H9 (cell line): ENCODE data around the gene ARPC5. TPM values are rescaled to one million over a fixed set of nuclear protein-coding genes. Genes with fewer than 3 reads are reported as not detected.

Experiments used
- DNase-seq: peaks from one replicate; pipeline ENCODE4 v3.0.0-alpha.2; 2017
- H2AFZ ChIP-seq: one replicate; pipeline ENCODE4 v1.6.1; 2013; ENCODE audit warnings: mild to moderate bottlenecking, low read length, control low read depth, moderate library complexity
- H2AK5ac ChIP-seq: 2 replicates; pipeline ENCODE4 v1.6.1; 2013; ENCODE audit warnings: low read length, control low read depth, mixed read lengths; ENCODE audit not compliant: insufficient read length
- H2BK120ac ChIP-seq: one replicate; pipeline ENCODE4 v1.6.1; 2013; ENCODE audit warnings: low read depth, mild to moderate bottlenecking, low read length, control low read depth, inconsistent platforms; ENCODE audit not compliant: poor library complexity, severe bottlenecking
- H2BK12ac ChIP-seq: 2 replicates; pipeline ENCODE4 v1.6.1; 2013; ENCODE audit warnings: low read length, control low read depth, mixed read lengths, low read depth; ENCODE audit not compliant: insufficient read length
- H2BK15ac ChIP-seq: 2 replicates; pipeline ENCODE4 v1.6.1; 2013; ENCODE audit warnings: low read depth, low read length, control low read depth
- H2BK20ac ChIP-seq: one replicate; pipeline ENCODE4 v1.6.1; 2013; ENCODE audit warnings: low read depth, mild to moderate bottlenecking, low read length, control low read depth, inconsistent platforms; ENCODE audit not compliant: poor library complexity, severe bottlenecking
- H2BK5ac ChIP-seq: 2 replicates; pipeline ENCODE4 v1.6.1; 2013; ENCODE audit warnings: low read length, control low read depth, mixed read lengths; ENCODE audit not compliant: insufficient read length
- H3K14ac ChIP-seq: 2 replicates; pipeline ENCODE4 v1.6.1; 2013; ENCODE audit warnings: low read length, control low read depth; ENCODE audit not compliant: insufficient read depth
- H3K18ac ChIP-seq: 2 replicates; pipeline ENCODE4 v1.6.1; 2013; ENCODE audit warnings: low read depth, mild to moderate bottlenecking, mixed read lengths, low read length, control low read depth; ENCODE audit not compliant: insufficient read length
- H3K23ac ChIP-seq: 2 replicates; pipeline ENCODE4 v1.6.1; 2013; ENCODE audit warnings: low read length, control low read depth, mixed read lengths, low read depth; ENCODE audit not compliant: insufficient read length
- H3K23me2 ChIP-seq: 2 replicates; pipeline ENCODE4 v1.6.1; 2013; ENCODE audit warnings: low read depth, mild to moderate bottlenecking, mixed read lengths, low read length, control low read depth; ENCODE audit not compliant: insufficient read length, poor library complexity, severe bottlenecking
- H3K27ac ChIP-seq: 2 replicates; pipeline ENCODE4 v1.5.1; 2013; ENCODE audit warnings: low read length, control low read depth, mixed read lengths, low read depth; ENCODE audit not compliant: insufficient read length
- H3K27me3 ChIP-seq: 2 replicates; pipeline ENCODE4 v1.6.1; 2013; ENCODE audit warnings: low read length, control low read depth, inconsistent platforms; ENCODE audit not compliant: insufficient read depth
- H3K4ac ChIP-seq: 2 replicates; pipeline ENCODE4 v1.6.1; 2013; ENCODE audit warnings: low read depth, mild to moderate bottlenecking, control low read depth, inconsistent platforms, low read length, moderate library complexity
- H3K4me1 ChIP-seq: 2 replicates; pipeline ENCODE4 v1.6.1; 2013; ENCODE audit warnings: low read length, control low read depth, inconsistent platforms; ENCODE audit not compliant: insufficient read depth
- H3K4me2 ChIP-seq: 2 replicates; pipeline ENCODE4 v1.6.1; 2013; ENCODE audit warnings: low read length, control low read depth, mixed read lengths; ENCODE audit not compliant: insufficient read length, insufficient read depth
- H3K56ac ChIP-seq: 2 replicates; pipeline ENCODE4 v1.6.1; 2013; ENCODE audit warnings: low read depth, mild to moderate bottlenecking, mixed read lengths, low read length, control low read depth; ENCODE audit not compliant: insufficient read length
- H3K79me1 ChIP-seq: 2 replicates; pipeline ENCODE4 v1.6.1; 2013; ENCODE audit warnings: low read depth, mild to moderate bottlenecking, moderate library complexity, low read length, control low read depth, inconsistent platforms; ENCODE audit not compliant: insufficient read depth, poor library complexity, severe bottlenecking
- H3K79me2 ChIP-seq: 2 replicates; pipeline ENCODE4 v1.6.1; 2013; ENCODE audit warnings: low read length, control low read depth, inconsistent platforms; ENCODE audit not compliant: insufficient read depth
- H3K9ac ChIP-seq: 2 replicates; pipeline ENCODE4 v1.6.1; 2013; ENCODE audit warnings: low read length, control low read depth, mixed read lengths; ENCODE audit not compliant: insufficient read length; ENCODE audit errors: extremely low read depth
- H3K9me3 ChIP-seq: one replicate; pipeline ENCODE4 v1.6.1; 2013; ENCODE audit warnings: low read depth, low read length, inconsistent platforms; ENCODE audit not compliant: control insufficient read depth
- H3T11ph ChIP-seq: one replicate; pipeline ENCODE4 v1.6.1; 2013; ENCODE audit warnings: mild to moderate bottlenecking, low read length, control low read depth, inconsistent platforms
- H4K20me1 ChIP-seq: one replicate; pipeline ENCODE4 v1.6.1; 2013; ENCODE audit not compliant: control insufficient read depth, insufficient read length, insufficient read depth
- H4K5ac ChIP-seq: 2 replicates; pipeline ENCODE4 v1.6.1; 2013; ENCODE audit warnings: low read depth, mild to moderate bottlenecking, mixed read lengths, low read length, control low read depth; ENCODE audit not compliant: insufficient read length
- H4K8ac ChIP-seq: replicated peaks from 2 replicates; pipeline ENCODE4 v1.6.1; 2013; ENCODE audit warnings: low read length, control low read depth, mixed read lengths, low read depth; ENCODE audit not compliant: insufficient read length
- H4K91ac ChIP-seq: 2 replicates; pipeline ENCODE4 v1.6.1; 2013; ENCODE audit warnings: low read depth, mild to moderate bottlenecking, moderate library complexity, mixed read lengths, low read length, control low read depth; ENCODE audit not compliant: insufficient read length
- H3K27ac Mint-ChIP-seq, 3 experiments: 2 replicates in 2 of 3; 3 replicates in 1 of 3; pipeline ENCODE4 v1.8.0; 2020 to 2021; ENCODE audit warnings: mixed read lengths in 3 of 3, mild to moderate bottlenecking in 1 of 3, moderate library complexity in 1 of 3
- H3K27me3 Mint-ChIP-seq: 2 replicates; pipeline ENCODE4 v1.8.0; 2021; ENCODE audit warnings: low read depth, mild to moderate bottlenecking, moderate library complexity, mixed read lengths
- H3K36me3 Mint-ChIP-seq, 3 experiments: 2 replicates in 2 of 3; 3 replicates in 1 of 3; pipeline ENCODE4 v1.8.0; 2020 to 2021; ENCODE audit warnings: low read depth in 3 of 3, mixed read lengths in 3 of 3; ENCODE audit not compliant: insufficient read depth in 1 of 3
- H3K4me1 Mint-ChIP-seq, 2 experiments: 2 replicates each; pipeline ENCODE4 v1.8.0; 2020; ENCODE audit warnings: mixed read lengths in 2 of 2
- H3K4me3 Mint-ChIP-seq, 2 experiments: 2 replicates in 1 of 2; 3 replicates in 1 of 2; pipeline ENCODE4 v1.8.0; 2020 to 2021; ENCODE audit warnings: mild to moderate bottlenecking in 2 of 2, mixed read lengths in 2 of 2, moderate library complexity in 1 of 2
- H3K9me3 Mint-ChIP-seq, 2 experiments: 2 replicates in 1 of 2; 3 replicates in 1 of 2; pipeline ENCODE4 v1.8.0; 2020; ENCODE audit warnings: mild to moderate bottlenecking in 2 of 2, mixed read lengths in 2 of 2, moderate library complexity in 1 of 2
- CTCF ChIP-seq: fragments of 200-600 bp; sonication (generic); conservative IDR thresholded peaks from 3 replicates; pipeline ENCODE4 v1.8.0; 2021; ENCODE audit warnings: antibody characterized with exemption, mild to moderate bottlenecking
- WGBS: extraction: QIAGEN DNeasy Blood & Tissue Kit; methylation state at CpG from one replicate; pipeline ENCODE4 v1.1.7; 2013; ENCODE audit warnings: missing lambda C conversion rate, low lambda C conversion rate, mixed read lengths; ENCODE audit not compliant: insufficient read length; ENCODE audit errors: extremely low coverage; 5-methylcytosine and 5-hydroxymethylcytosine counted together
- total RNA-seq: library from RNA; stranded (reverse); gene quantifications from 2 replicates; pipeline ENCODE4 v1.2.1, GENCODE V29; 2021

ARPC5 gene
- total RNA-seq, 1 experiment from 2014 or later, result 67.7 TPM

- H3K4me2 ChIP-seq, result no peak overlapping the region
- no peak overlapping the region for H3K4ac ChIP-seq
- H4K8ac ChIP-seq, result no peak overlapping the region
- H2BK5ac ChIP-seq, result no peak overlapping the region
- Mint-ChIP-seq H3K36me3 (no peaks in the 10 kb centered on the region), H3K27ac (peak overlapping the region in 1 of 3 experiments; percentile 95; a peak in 2 of 7 replicates), H3K4me1 (peaks cover 7 to 11% of the 10 kb centered on the region in 2 experiments), H3K27me3 (no peaks in the 10 kb centered on the region; the same call in 1 of the 2 replicates), H3K9me3 (no peaks in the 10 kb centered on the region; a peak in 1 of 5 replicates), H3K4me3 (no peak overlapping the region; a peak in 1 of 5 replicates)
- H3K9me3 ChIP-seq, result no peaks in the 10 kb centered on the region
- H3K27ac ChIP-seq, result no peak overlapping the region
- peak; percentile 62 for TF ChIP-seq CTCF
- H2BK120ac ChIP-seq, result no peak overlapping the region
- H3T11ph ChIP-seq, result no peak overlapping the region
- H2AK5ac ChIP-seq, result no peak overlapping the region
- H3K23me2 ChIP-seq, result no peaks in the 10 kb centered on the region
- no peak overlapping the region for H4K91ac ChIP-seq
- no peak overlapping the region for H3K56ac ChIP-seq
- H3K27me3 ChIP-seq, result no peaks in the 10 kb centered on the region
- H3K23ac ChIP-seq, result no peak overlapping the region
- H3K79me1 ChIP-seq, result no peaks in the 10 kb centered on the region
- no peak overlapping the region for H3K18ac ChIP-seq
- no peak overlapping the region for H3K14ac ChIP-seq
- no peak overlapping the region for H4K5ac ChIP-seq
- no peaks in the 10 kb centered on the region; the same call in 1 of the 2 replicates for H3K4me1 ChIP-seq
- no peaks in the 10 kb centered on the region for H3K79me2 ChIP-seq
- DNase-seq, result peak; percentile 82
- H3K9ac ChIP-seq, result no peak overlapping the region
- H2BK20ac ChIP-seq, result no peak overlapping the region
- no peak overlapping the region for H2BK15ac ChIP-seq
- H2AFZ ChIP-seq, result peak overlapping the region; percentile 65
- H4K20me1 ChIP-seq, result no peaks in the 10 kb centered on the region
- no peak overlapping the region for H2BK12ac ChIP-seq
- WGBS, result no CpG with 5 or more reads among the region's 8 CpGs
These were observed 55.3 kb downstream of the ARPC5 start for GRCh38 chr1:183580281-183580682.
